ENCODE data around the gene OR2B2.
"Not testable (repeated sequence)": the region's sequence is repeated elsewhere in the genome, so short reads cannot be mapped to it uniquely, and the experiment has no call there.

Gene OR2B2

GRCh38 chr6:27931209-27931608 lies 19.0 kb upstream of the OR2B2 start:
- H3K4me3 ChIP-seq (replicated peaks; ENCODE audit: low read depth, low read length) = no peak overlapping the region
- TF ChIP-seq CTCF (IDR thresholded peaks at IDR 0.05; ENCODE audit: low read length, missing control alignments) = no peak
- no peak for DNase-seq (ENCODE audit: low read depth)

- not testable (repeated sequence) for DNase-seq (ENCODE audit: low read depth); H3K4me3 ChIP-seq (replicated peaks; ENCODE audit: low read depth, low read length)
Observed at GRCh38 chr6:27929930-27930329, 17.7 kb upstream of the OR2B2 start.

GRCh38 chr6:27928041-27928440 lies 15.8 kb upstream of the OR2B2 start:
- DNase-seq (ENCODE audit: low read depth) = not testable (repeated sequence)

GRCh38 chr6:27924179-27924578 lies 12.0 kb upstream of the OR2B2 start:
- no peak for DNase-seq (ENCODE audit: low read depth)
- no peak for TF ChIP-seq CTCF (IDR thresholded peaks at IDR 0.05; ENCODE audit: low read length, missing control alignments)
- no peak overlapping the region for H3K4me3 ChIP-seq (replicated peaks; ENCODE audit: low read depth, low read length)

More at GRCh38 chr6:27928041-27928440, 15.8 kb upstream of the OR2B2 start:
- not testable (repeated sequence) for H3K4me3 ChIP-seq (replicated peaks; ENCODE audit: low read depth, low read length)

GRCh38 chr6:27922949-27923348 lies 10.8 kb upstream of the OR2B2 start:
- no peak overlapping the region for H3K4me3 ChIP-seq (replicated peaks; ENCODE audit: low read depth, low read length)
- TF ChIP-seq CTCF (IDR thresholded peaks at IDR 0.05; ENCODE audit: low read length, missing control alignments) = no peak
- DNase-seq (ENCODE audit: low read depth) = no peak

GRCh38 chr6:27908017-27908416 lies 4.2 kb downstream of the OR2B2 start:
- no peak overlapping the region for H3K4me3 ChIP-seq (replicated peaks; ENCODE audit: low read depth, low read length)
- no peak for DNase-seq (ENCODE audit: low read depth)
- no peak for TF ChIP-seq CTCF (IDR thresholded peaks at IDR 0.05; ENCODE audit: low read length, missing control alignments)

GRCh38 chr6:27902335-27903314 lies 9.6 kb downstream of the OR2B2 start:
- peak; percentile 88 for DNase-seq (ENCODE audit: low read depth)
- H3K4me3 ChIP-seq (replicated peaks; ENCODE audit: low read depth, low read length) = peak overlapping the region; percentile 67
- no peak for TF ChIP-seq CTCF (IDR thresholded peaks at IDR 0.05; ENCODE audit: low read length, missing control alignments)

- H3K4me3 ChIP-seq (replicated peaks; ENCODE audit: low read depth, low read length) = no peak overlapping the region
- DNase-seq (ENCODE audit: low read depth) = no peak
- no peak for TF ChIP-seq CTCF (IDR thresholded peaks at IDR 0.05; ENCODE audit: low read length, missing control alignments)
Observed at GRCh38 chr6:27901801-27902200, 10.4 kb downstream of the OR2B2 start.

- DNase-seq (ENCODE audit: low read depth); H3K4me3 ChIP-seq (replicated peaks; ENCODE audit: low read depth, low read length): not testable (repeated sequence)
Observed at GRCh38 chr6:27900197-27900596, 12.0 kb downstream of the OR2B2 start.
